Common myeloid progenitor, CD34-positive (primary cell): Measurements from ENCODE around the gene DNAI4.

ENCODE experiments used
- CTCF ChIA-PET: fragments of 350-600 bp; sonication (Branson Sonifier 250); formaldehyde crosslinking; loops from one replicate; lab custom pipeline; 2021; ENCODE audit warnings: antibody characterized with exemption; lab: Charles Lee
- POLR2A ChIA-PET: fragments of 350-600 bp; sonication (Branson Sonifier 250); formaldehyde crosslinking; loops from one replicate; lab custom pipeline; 2021; ENCODE audit warnings: antibody characterized with exemption; lab: Charles Lee
- DNase-seq, 3 donors: peaks; one replicate each; pipeline versions ENCODE4 v3.0.0 to v3.0.0-alpha.2; 2013
- H3K27ac ChIP-seq, 2 experiments: 1 replicate in 1 of 2; 2 replicates in 1 of 2; pipeline ENCODE4 v1.7.0; 2013; ENCODE audit warnings: inconsistent platforms in 2 of 2, low read length in 2 of 2, mild to moderate bottlenecking in 2 of 2, low read depth in 1 of 2, moderate library complexity in 1 of 2; ENCODE audit not compliant: severe bottlenecking in 2 of 2, insufficient read depth in 1 of 2, poor library complexity in 1 of 2
- H3K27me3 ChIP-seq, 5 experiments: replicated peaks in 2 of 5; 1 replicate in 3 of 5; 2 replicates in 2 of 5; pipeline versions ENCODE4 v1.6.1 to v1.7.0; 2013; ENCODE audit warnings: low read length in 4 of 5, mild to moderate bottlenecking in 2 of 5, moderate library complexity in 2 of 5, inconsistent platforms in 1 of 5; ENCODE audit not compliant: insufficient read depth in 5 of 5, control insufficient read depth in 4 of 5
- H3K36me3 ChIP-seq, 4 experiments: 1 replicate in 2 of 4; 2 replicates in 2 of 4; pipeline versions ENCODE4 v1.6.1 to v1.7.0; 2013; ENCODE audit warnings: low read length in 3 of 4, control low read depth in 1 of 4, mild to moderate bottlenecking in 1 of 4; ENCODE audit not compliant: control insufficient read depth in 4 of 4, insufficient read depth in 4 of 4
- H3K4me1 ChIP-seq, 4 experiments: 1 replicate in 3 of 4; 2 replicates in 1 of 4; pipeline versions ENCODE4 v1.6.1 to v1.7.1; 2013; ENCODE audit warnings: low read length in 3 of 4, mild to moderate bottlenecking in 3 of 4, control low read depth in 1 of 4, inconsistent platforms in 1 of 4, moderate library complexity in 1 of 4; ENCODE audit not compliant: control insufficient read depth in 4 of 4, insufficient read depth in 4 of 4; ENCODE audit errors: control extremely low read depth in 1 of 4
- H3K4me3 ChIP-seq, 7 experiments: 1 replicate in 4 of 7; 2 replicates in 3 of 7; pipeline versions ENCODE4 v1.5.1 to v1.7.0; 2013; ENCODE audit warnings: mild to moderate bottlenecking in 7 of 7, low read length in 6 of 7, moderate library complexity in 6 of 7, inconsistent platforms in 2 of 7, low read depth in 2 of 7, control low read depth in 1 of 7; ENCODE audit not compliant: insufficient read depth in 4 of 7, control insufficient read depth in 1 of 7; ENCODE audit errors: extremely low read depth in 1 of 7
- H3K9me3 ChIP-seq, 5 experiments: 1 replicate in 4 of 5; 2 replicates in 1 of 5; pipeline versions ENCODE4 v1.6.1 to v1.7.1; 2013; ENCODE audit warnings: low read length in 4 of 5, mild to moderate bottlenecking in 2 of 5, inconsistent platforms in 1 of 5, low read depth in 1 of 5, moderate library complexity in 1 of 5; ENCODE audit not compliant: control insufficient read depth in 4 of 5, insufficient read depth in 2 of 5; ENCODE audit errors: control extremely low read depth in 1 of 5
- WGBS: methylation state at CpG from one replicate; pipeline ENCODE4 v1.1.5; 2013; ENCODE audit not compliant: insufficient coverage; 5-methylcytosine and 5-hydroxymethylcytosine counted together

Gene DNAI4

GRCh38 chr1:66850989-66851388 lies 73.7 kb downstream of the DNAI4 start:
- DNase-seq = no peak
- WGBS = no CpG with 5 or more reads among the region's 1 CpG
- Histone ChIP-seq H3K36me3 (no peaks in the 10 kb centered on the region), H3K4me1 (no peaks in the 10 kb centered on the region), H3K4me3 (no peak overlapping the region), H3K27ac (no peak overlapping the region), H3K27me3 (no peaks in the 10 kb centered on the region), H3K9me3 (peaks cover 0 to 4% (median 0%) of the 10 kb centered on the region in 5 experiments)
- CTCF ChIA-PET = no interaction called here
- POLR2A ChIA-PET = no interaction called here

DNA sequence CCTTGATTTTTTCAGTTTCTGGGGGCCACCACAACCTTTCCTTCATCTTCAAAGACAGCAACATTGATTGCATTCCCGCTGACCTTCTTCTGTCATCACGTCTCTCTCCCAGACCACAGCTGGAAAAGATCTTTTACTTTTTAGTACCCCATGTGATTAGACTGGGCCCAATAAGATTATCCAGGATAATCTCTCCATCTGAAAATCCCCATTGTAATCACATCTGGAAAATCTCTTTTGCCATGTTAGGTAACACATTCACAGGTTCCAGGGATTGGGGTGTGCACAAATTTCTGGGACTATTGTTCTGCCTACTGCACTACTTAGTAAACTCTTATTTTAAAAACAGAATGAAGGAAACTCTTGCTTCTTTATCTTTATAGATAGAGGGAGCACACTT lies 76.5 kb downstream of the DNAI4 start:
- DNase-seq = no peak
- H3K4me1 ChIP-seq = no peaks in the 10 kb centered on the region

GRCh38 chr1:66840929-66841328 lies 83.7 kb downstream of the DNAI4 start:
- Histone ChIP-seq H3K4me1 (peaks cover 0 to 6% (median 1%) of the 10 kb centered on the region in 4 experiments), H3K9me3 (peaks cover 0 to 1% (median 0%) of the 10 kb centered on the region in 5 experiments), H3K36me3 (no peaks in the 10 kb centered on the region), H3K27me3 (no peaks in the 10 kb centered on the region), H3K27ac (no peak overlapping the region), H3K4me3 (no peak overlapping the region)
- POLR2A ChIA-PET = no interaction called here
- CTCF ChIA-PET = no interaction called here
- DNase-seq = no peak

More for the DNA sequence above, 76.5 kb downstream of the DNAI4 start:
- 100% methylated on average over 2 of the region's 2 CpGs for WGBS
- Histone ChIP-seq H3K9me3 (peaks cover 0 to 4% (median 0%) of the 10 kb centered on the region in 5 experiments), H3K27ac (no peak overlapping the region), H3K36me3 (no peaks in the 10 kb centered on the region), H3K27me3 (no peaks in the 10 kb centered on the region), H3K4me3 (no peak overlapping the region)
- CTCF ChIA-PET = interaction anchor here (1.2 kb wide), 1 partner anchor 26 kb away, joined by 3 read pairs; no protein-coding TSS in a partner anchor
- POLR2A ChIA-PET = no interaction called here

DNA sequence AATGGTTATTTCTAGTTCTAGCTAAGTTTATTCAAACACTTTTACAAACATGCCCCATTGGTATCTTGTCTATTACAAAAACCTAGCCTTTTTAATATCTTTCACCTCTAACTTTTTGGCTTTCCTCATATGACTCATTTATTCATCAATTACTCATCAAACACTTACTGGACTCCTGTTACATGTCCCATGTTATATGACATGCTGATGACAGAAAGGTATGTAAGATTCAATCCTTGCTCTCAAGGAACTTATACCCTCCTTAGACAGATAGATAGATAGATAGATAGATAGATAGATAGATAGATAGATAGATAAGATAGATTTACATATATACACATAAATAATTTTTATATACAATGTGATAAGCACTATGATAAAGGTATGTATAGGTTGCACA lies 89.7 kb downstream of the DNAI4 start:
- DNase-seq = no peak
- CTCF ChIA-PET = no interaction called here
- no peak overlapping the region for H3K4me3 ChIP-seq
- H3K9me3 ChIP-seq = peaks cover 0 to 1% (median 0%) of the 10 kb centered on the region in 5 experiments
- H3K27ac ChIP-seq = no peak overlapping the region
- H3K27me3 ChIP-seq = no peaks in the 10 kb centered on the region
- POLR2A ChIA-PET = no interaction called here
- no peaks in the 10 kb centered on the region for H3K4me1 ChIP-seq
- no peaks in the 10 kb centered on the region for H3K36me3 ChIP-seq

- POLR2A ChIA-PET = no interaction called here
- Histone ChIP-seq H3K4me3 (no peak overlapping the region), H3K27ac (no peak overlapping the region), H3K4me1 (no peaks in the 10 kb centered on the region), H3K36me3 (no peaks in the 10 kb centered on the region), H3K27me3 (no peaks in the 10 kb centered on the region), H3K9me3 (peaks cover 0 to 3% (median 2%) of the 10 kb centered on the region in 5 experiments)
- DNase-seq = no peak
- CTCF ChIA-PET = no interaction called here
These were observed 91.5 kb downstream of the DNAI4 start for GRCh38 chr1:66833112-66833511.

GRCh38 chr1:66831529-66832239 lies 93.0 kb downstream of the DNAI4 start:
- Histone ChIP-seq H3K27me3 (no peaks in the 10 kb centered on the region), H3K27ac (no peak overlapping the region)
- WGBS = 100% methylated on average over 1 of the region's 3 CpGs

GRCh38 chr1:66824771-66825170 lies 99.9 kb downstream of the DNAI4 start:
- Histone ChIP-seq H3K9me3 (peaks cover 0 to 3% (median 2%) of the 10 kb centered on the region in 5 experiments), H3K36me3 (no peaks in the 10 kb centered on the region), H3K27ac (no peak overlapping the region), H3K4me3 (no peak overlapping the region), H3K4me1 (no peaks in the 10 kb centered on the region), H3K27me3 (no peaks in the 10 kb centered on the region)
- no CpG with 5 or more reads among the region's 1 CpG for WGBS
- CTCF ChIA-PET = no interaction called here
- DNase-seq = no peak
- POLR2A ChIA-PET = no interaction called here

More at GRCh38 chr1:66831529-66832239, 93.0 kb downstream of the DNAI4 start:
- no peaks in the 10 kb centered on the region for H3K4me1 ChIP-seq
- H3K9me3 ChIP-seq = peaks cover 0 to 3% (median 2%) of the 10 kb centered on the region in 5 experiments
- no peak overlapping the region for H3K4me3 ChIP-seq
- no peaks in the 10 kb centered on the region for H3K36me3 ChIP-seq
- no peak for DNase-seq
- POLR2A ChIA-PET = interaction anchor here (0.6 kb wide), 1 partner anchor 82 kb away, joined by 3 read pairs; no protein-coding TSS in a partner anchor
- CTCF ChIA-PET = no interaction called here
